Hepatocyte (in vitro differentiated cells): ENCODE measurements around the gene STK11. TPM values are rescaled to one million over a fixed set of nuclear protein-coding genes. Genes with fewer than 3 reads are reported as not detected.
A peak's percentile ranks its signal among the peaks of the same experiment; 100 is the strongest.
"Not testable (repeated sequence)": the region's sequence is repeated elsewhere in the genome, so short reads cannot be mapped to it uniquely, and the experiment has no call there.

ENCODE experiments used
- DNase-seq: peaks from one replicate; pipeline ENCODE4 v3.0.0-alpha.2; 2016; ENCODE audit warnings: low spot score
- H2AFZ ChIP-seq: fragments of 200-600 bp; sonication (generic); 2 replicates; pipeline ENCODE4 v1.6.0; 2016; ENCODE audit warnings: antibody characterized with exemption, mild to moderate bottlenecking
- H3K27ac ChIP-seq: fragments of 200-600 bp; sonication (generic); 2 replicates; pipeline ENCODE4 v1.5.1; 2016; ENCODE audit warnings: mild to moderate bottlenecking
- H3K27me3 ChIP-seq: fragments of 200-600 bp; sonication (generic); 2 replicates; pipeline ENCODE4 v1.6.1; 2016
- H3K36me3 ChIP-seq: fragments of 200-600 bp; sonication (generic); replicated peaks from 2 replicates; pipeline ENCODE4 v1.5.1; 2016; ENCODE audit warnings: low read depth; ENCODE audit not compliant: insufficient read depth
- H3K4me1 ChIP-seq: fragments of 200-600 bp; sonication (generic); 2 replicates; pipeline ENCODE4 v1.5.1; 2016; ENCODE audit warnings: mild to moderate bottlenecking, moderate library complexity; ENCODE audit not compliant: insufficient read depth
- H3K4me2 ChIP-seq: fragments of 200-600 bp; sonication (generic); 2 replicates; pipeline ENCODE4 v1.6.0; 2016
- H3K4me3 ChIP-seq: fragments of 200-600 bp; sonication (generic); 2 replicates; pipeline ENCODE4 v1.5.1; 2016; ENCODE audit warnings: mild to moderate bottlenecking
- H3K79me2 ChIP-seq: fragments of 200-600 bp; sonication (generic); 2 replicates; pipeline ENCODE4 v1.6.0; 2017; ENCODE audit warnings: mild to moderate bottlenecking
- H3K9me2 ChIP-seq: fragments of 200-600 bp; sonication (generic); replicated peaks from 2 replicates; pipeline ENCODE4 v1.6.0; 2017; ENCODE audit warnings: mild to moderate bottlenecking; ENCODE audit not compliant: insufficient read depth
- H3K9me3 ChIP-seq: fragments of 200-600 bp; sonication (generic); 2 replicates; pipeline ENCODE4 v1.5.1; 2016; ENCODE audit warnings: low read depth, mild to moderate bottlenecking
- H4K20me1 ChIP-seq: fragments of 200-600 bp; sonication (generic); 2 replicates; pipeline ENCODE4 v1.6.0; 2016; ENCODE audit warnings: mild to moderate bottlenecking; ENCODE audit not compliant: insufficient read depth, poor library complexity, severe bottlenecking
- CTCF ChIP-seq: fragments of 200-600 bp; sonication (generic); IDR thresholded peaks from 2 replicates; pipeline ENCODE4 v1.5.1; 2016; ENCODE audit warnings: antibody characterized with exemption, mild to moderate bottlenecking; ENCODE audit not compliant: poor library complexity
- EZH2 ChIP-seq: fragments of 200-600 bp; sonication (generic); IDR thresholded peaks from 2 replicates; pipeline ENCODE4 v1.6.1; 2016; ENCODE audit warnings: antibody characterized with exemption, mild to moderate bottlenecking, borderline replicate concordance
- EZH2phosphoT487 ChIP-seq: fragments of 200-600 bp; sonication (generic); IDR thresholded peaks from one replicate; pipeline ENCODE4 v1.6.1; 2018; ENCODE audit warnings: antibody characterized with exemption, mild to moderate bottlenecking, low read depth, moderate library complexity; ENCODE audit not compliant: unreplicated experiment, severe bottlenecking
- WGBS: methylation state at CpG from one replicate; pipeline ENCODE4 v1.1.6; 2016; ENCODE audit warnings: low lambda C conversion rate; ENCODE audit errors: missing lambda C conversion rate; 5-methylcytosine and 5-hydroxymethylcytosine counted together
- polyA plus RNA-seq: library from polyadenylated mRNA; unstranded; fragments of >200 nt; fragmentation: Nextera tagmentation; extraction: Ambion mirVana; gene quantifications from 2 replicates; pipeline ENCODE4 v1.2.1, GENCODE V29; 2016
- total RNA-seq: library from RNA; depleted of rRNA; stranded (reverse); fragments of >200 nt; gene quantifications from 2 replicates; pipeline ENCODE4 v1.2.3, GENCODE V29; 2014

The STK11 gene
- total and polyA plus RNA-seq, 2 experiments from 2014 or later, result 48.9 to 76.6 TPM

GRCh38 chr19:1199531-1199930 is 6.0 kb upstream of the STK11 start:
- H4K20me1 ChIP-seq, result no peaks in the 10 kb centered on the region
- 94% methylated on average over 10 of the region's 10 CpGs for WGBS
- no peak overlapping the region for H2AFZ ChIP-seq
- no peak for DNase-seq
- H3K79me2 ChIP-seq, result no peaks in the 10 kb centered on the region
- H3K27ac ChIP-seq, result no peak overlapping the region
- H3K9me2 ChIP-seq, result no peaks in the 10 kb centered on the region
- H3K36me3 ChIP-seq, result no peaks in the 10 kb centered on the region
- H3K4me3 ChIP-seq, result no peak overlapping the region
- no peaks in the 10 kb centered on the region for H3K27me3 ChIP-seq
- TF ChIP-seq EZH2phosphoT487 (no peak), EZH2 (no peak), CTCF (no peak)
- H3K9me3 ChIP-seq, result no peaks in the 10 kb centered on the region
- no peak overlapping the region for H3K4me2 ChIP-seq
- H3K4me1 ChIP-seq, result peaks cover 8% of the 10 kb centered on the region

- 93% methylated on average over 4 of the region's 4 CpGs for WGBS
Observed at GRCh38 chr19:1200614-1201013, 5.0 kb upstream of the STK11 start.

GRCh38 chr19:1206150-1206863 is 729 bp downstream of the STK11 start:
- 3% methylated on average over 40 of the region's 78 CpGs for WGBS
- Histone ChIP-seq H3K27me3 (no peaks in the 10 kb centered on the region), H3K9me3 (no peaks in the 10 kb centered on the region), H3K79me2 (peaks cover 51% of the 10 kb centered on the region), H3K27ac (peak overlapping the region; percentile 80), H2AFZ (no peak overlapping the region), H3K4me2 (peak overlapping the region; percentile 91), H3K4me3 (peak overlapping the region; percentile 87), H3K9me2 (no peaks in the 10 kb centered on the region), H4K20me1 (peaks cover 45% of the 10 kb centered on the region), H3K36me3 (no peaks in the 10 kb centered on the region), H3K4me1 (peaks cover 23% of the 10 kb centered on the region)
- peak; percentile 31 for DNase-seq
- TF ChIP-seq EZH2phosphoT487 (no peak), CTCF (no peak), EZH2 (no peak)

More at GRCh38 chr19:1200614-1201013, 5.0 kb upstream of the STK11 start:
- not testable (repeated sequence) for DNase-seq, H3K79me2 ChIP-seq, H3K4me3 ChIP-seq, H3K9me3 ChIP-seq, H3K4me1 ChIP-seq, H4K20me1 ChIP-seq, H3K27ac ChIP-seq, H3K9me2 ChIP-seq, H3K36me3 ChIP-seq, H3K4me2 ChIP-seq, H2AFZ ChIP-seq, H3K27me3 ChIP-seq

- Histone ChIP-seq H3K27ac (peak overlapping the region; percentile 80), H3K9me3 (no peaks in the 10 kb centered on the region), H2AFZ (no peak overlapping the region), H4K20me1 (peaks cover 50% of the 10 kb centered on the region), H3K27me3 (no peaks in the 10 kb centered on the region), H3K4me1 (peaks cover 23% of the 10 kb centered on the region), H3K79me2 (peaks cover 57% of the 10 kb centered on the region), H3K4me2 (peak overlapping the region; percentile 91), H3K4me3 (peak overlapping the region; percentile 87), H3K36me3 (no peaks in the 10 kb centered on the region), H3K9me2 (no peaks in the 10 kb centered on the region)
- DNase-seq, result peak; percentile 29
- TF ChIP-seq EZH2, result no peak
- TF ChIP-seq EZH2phosphoT487, result no peak
- TF ChIP-seq CTCF, result no peak
- 4% methylated on average over 36 of the region's 38 CpGs for WGBS
Observed at GRCh38 chr19:1206864-1207450, 1.4 kb downstream of the STK11 start.

- H3K9me3 ChIP-seq, H3K27me3 ChIP-seq, H3K4me3 ChIP-seq, H2AFZ ChIP-seq, H3K9me2 ChIP-seq, H3K36me3 ChIP-seq: not testable (repeated sequence)
- peaks cover 75% of the 10 kb centered on the region for H3K79me2 ChIP-seq
- peak overlapping the region; percentile 80 for H3K27ac ChIP-seq
- peaks cover 57% of the 10 kb centered on the region for H4K20me1 ChIP-seq
- peak overlapping the region; percentile 91 for H3K4me2 ChIP-seq
- peak; percentile 68 for DNase-seq
- WGBS, result 71% methylated on average over 10 of the region's 10 CpGs
- peaks cover 21% of the 10 kb centered on the region for H3K4me1 ChIP-seq
Observed at GRCh38 chr19:1208830-1209229, 3.3 kb downstream of the STK11 start.
